T-helper 1 cell (primary cell): ENCODE measurements around the gene INAVA.

Experiments
- DNase-seq, 5 donors: peaks; one replicate each; pipeline ENCODE4 v3.0.0-alpha.2; 2012 to 2020
- total RNA-seq, 4 donors: gene quantifications; one replicate each; lab custom pipeline; 2026; lab: John Stamatoyannopoulos, UW

The INAVA gene, protein sequence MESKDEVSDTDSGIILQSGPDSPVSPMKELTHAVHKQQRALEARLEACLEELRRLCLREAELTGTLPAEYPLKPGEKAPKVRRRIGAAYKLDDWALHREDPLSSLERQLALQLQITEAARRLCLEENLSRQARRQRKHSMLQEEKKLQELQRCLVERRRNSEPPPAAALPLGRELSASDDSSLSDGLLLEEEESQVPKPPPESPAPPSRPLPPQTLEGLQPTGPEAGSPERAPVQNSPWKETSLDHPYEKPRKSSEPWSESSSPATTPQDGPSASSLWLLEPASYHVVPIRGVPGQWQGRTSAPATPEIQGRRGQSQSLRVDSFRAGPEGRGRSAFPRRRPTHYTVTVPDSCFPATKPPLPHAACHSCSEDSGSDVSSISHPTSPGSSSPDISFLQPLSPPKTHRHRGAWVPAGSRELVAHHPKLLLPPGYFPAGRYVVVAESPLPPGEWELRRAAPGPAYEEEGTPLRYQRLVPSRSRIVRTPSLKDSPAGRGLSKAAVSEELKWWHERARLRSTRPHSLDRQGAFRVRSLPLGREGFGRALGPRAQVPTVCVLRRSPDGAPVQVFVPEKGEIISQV
- total RNA-seq: 0 to 0.59 (median 0.15) reads per million in 4 donors

DNA sequence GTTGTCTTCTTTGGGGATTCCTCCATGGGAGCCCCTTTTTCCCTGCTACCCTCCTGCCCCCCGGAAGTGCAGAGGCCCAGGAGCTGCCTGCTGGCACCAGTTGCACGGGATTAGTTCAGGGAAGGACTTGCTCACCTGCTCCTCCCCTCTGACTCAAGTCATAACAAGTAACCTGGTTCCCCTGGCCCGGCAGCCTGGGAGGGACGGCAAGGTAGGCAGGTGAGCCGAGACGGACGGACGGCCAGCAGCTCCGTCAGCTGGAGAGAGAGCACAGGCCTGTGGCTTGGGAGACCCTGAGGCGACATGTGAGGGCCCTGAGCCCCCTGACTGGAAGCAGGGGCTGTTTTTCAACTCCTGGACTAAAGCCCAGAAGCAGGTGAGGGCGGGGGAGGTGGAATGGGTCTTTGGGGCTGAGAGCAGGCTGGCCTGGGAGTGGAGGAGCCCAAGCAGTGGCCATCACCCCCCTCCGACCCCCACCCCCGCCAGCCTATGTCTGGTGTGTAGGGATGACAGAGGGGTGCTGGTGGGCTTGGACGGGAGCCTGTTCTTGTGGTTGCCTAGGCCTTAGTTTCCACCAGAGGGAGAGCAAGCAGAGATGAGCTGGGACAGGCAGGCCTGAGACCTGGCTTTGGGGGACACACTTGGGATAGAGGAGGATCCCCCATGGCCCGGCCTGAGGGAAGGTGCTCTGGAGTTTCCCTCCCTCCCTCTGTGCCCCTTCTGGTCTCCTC is at the start of gene INAVA:
Gene INAVA, plus strand, starts transcription at position 189 of the 731 bp plus-strand sequence. CDS start 3,501 bp downstream, outside the sequence.
- no peak for DNase-seq

DNA sequence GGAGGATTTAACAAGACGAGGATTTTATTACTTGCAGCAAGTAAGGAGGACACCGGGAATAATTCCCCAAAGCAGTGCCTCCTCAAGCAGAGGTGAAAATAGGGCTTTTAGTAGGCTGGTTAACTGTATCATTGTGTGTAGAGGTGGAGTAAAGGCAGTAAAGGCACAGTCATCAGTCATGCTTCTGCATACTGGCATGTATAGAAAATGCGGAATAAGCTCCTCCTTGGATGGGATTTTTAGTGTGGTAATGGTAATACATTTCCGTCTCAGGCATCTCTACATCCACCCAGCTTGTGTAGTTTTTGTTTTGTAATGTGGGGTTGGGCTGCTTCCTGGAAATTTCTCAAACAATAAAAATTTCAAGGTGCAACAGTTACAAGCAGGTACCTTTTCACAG is 49.3 kb upstream of the INAVA start:
- DNase-seq: no peak

DNA sequence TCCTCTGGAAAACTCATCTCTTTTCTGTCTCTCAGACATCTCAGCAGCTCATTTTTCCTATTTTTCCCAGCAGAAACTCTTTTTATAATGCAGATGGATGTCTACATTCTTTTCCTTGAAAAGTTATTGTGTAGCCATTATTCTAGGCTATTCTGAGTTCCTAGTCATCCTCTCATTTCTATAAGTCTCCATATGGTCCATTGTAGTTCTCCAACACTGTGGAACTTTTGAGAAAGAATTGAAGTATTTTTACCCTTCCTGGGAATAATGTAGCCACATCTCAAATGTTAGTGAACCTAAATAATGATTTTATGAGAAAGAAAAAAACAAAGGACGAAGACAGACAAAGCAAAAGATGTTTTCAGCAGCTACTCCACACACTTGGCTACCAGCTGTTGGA is 48.3 kb upstream of the INAVA start:
- DNase-seq: no peak

DNA sequence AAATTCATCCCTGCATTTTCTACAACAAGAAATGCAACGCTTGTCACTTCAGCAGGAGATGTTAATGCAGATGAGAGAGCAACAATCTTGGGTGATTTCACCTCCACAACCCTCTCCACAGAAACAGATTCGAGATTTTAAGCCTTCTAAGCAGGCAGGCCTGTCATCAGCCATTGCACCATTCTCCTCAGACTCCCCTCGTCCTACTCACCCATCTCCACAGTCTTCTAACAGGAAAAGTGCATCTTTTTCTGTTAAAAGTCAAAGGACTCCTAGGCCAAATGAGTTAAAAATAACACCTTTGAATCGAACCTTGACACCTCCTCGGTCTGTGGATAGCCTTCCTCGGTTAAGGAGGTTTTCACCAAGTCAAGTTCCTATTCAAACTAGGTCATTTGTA is 45.3 kb upstream of the INAVA start:
- DNase-seq: no peak

DNA sequence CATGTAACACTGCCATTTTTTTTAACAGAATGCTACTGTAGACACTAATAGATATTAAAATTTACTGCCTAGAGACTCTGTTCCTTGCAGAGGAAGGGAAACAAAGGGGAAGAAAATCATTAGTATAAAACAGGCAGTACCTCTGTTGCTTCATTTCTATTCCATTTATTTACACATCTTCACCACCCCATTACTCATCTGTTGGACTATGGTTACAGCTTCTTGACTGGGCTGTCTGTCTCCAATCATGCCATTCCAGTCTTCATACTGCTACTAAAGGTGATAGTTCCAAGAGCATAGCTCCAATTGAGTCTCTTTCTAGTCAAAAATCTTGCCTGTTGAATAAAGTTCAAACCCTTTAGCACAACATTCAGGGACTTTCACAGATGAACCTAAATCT is 44.1 kb upstream of the INAVA start:
- DNase-seq: no peak

DNA sequence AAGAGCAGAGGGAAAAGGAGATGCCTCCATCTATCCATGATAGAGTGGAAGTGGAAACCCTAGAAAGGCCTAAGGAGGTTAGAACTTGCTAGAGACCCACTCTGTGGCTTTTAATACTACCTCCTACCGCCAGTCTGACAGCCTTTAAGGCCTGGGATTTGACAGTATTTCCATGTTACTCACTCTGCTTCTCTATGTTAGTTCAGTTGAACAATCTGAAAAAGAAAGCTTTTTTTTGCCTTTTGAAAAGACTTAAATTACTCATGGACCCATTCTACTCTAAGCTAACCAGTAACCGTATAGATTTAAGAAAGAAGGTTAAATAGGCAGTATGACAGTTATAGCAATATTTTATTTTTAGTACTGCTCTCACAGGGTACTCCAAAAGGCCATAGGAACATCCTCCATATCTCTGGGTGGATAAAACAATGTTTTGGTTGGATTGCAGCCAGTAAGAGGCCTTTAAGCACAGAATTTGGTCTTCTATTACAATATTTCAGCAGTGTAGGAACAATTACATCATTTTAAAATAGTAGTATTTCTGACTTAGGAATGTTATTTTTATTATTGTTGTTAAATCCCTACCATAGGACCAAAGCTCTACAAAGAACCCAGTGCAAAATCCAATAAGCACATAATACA is 37.9 kb upstream of the INAVA start:
- DNase-seq: no peak

DNA sequence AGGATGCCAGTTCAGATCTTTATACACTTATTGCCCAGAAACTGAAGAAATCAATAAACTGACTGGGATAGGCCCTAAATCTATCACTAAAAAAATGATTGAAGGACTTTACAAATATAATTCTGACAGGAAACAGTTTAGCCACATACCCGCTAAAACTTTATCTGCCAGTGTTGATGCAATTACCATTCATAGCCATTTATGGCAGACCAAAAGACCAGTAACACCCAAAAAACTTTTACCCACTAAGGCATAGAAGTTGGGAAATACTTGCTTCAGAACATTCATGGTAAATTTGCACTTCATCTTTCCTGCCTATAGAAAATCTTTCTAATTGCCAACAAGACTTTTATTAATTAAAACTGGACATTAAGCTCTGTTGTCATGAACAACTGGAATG is 36.9 kb upstream of the INAVA start:
- no peak for DNase-seq

DNA sequence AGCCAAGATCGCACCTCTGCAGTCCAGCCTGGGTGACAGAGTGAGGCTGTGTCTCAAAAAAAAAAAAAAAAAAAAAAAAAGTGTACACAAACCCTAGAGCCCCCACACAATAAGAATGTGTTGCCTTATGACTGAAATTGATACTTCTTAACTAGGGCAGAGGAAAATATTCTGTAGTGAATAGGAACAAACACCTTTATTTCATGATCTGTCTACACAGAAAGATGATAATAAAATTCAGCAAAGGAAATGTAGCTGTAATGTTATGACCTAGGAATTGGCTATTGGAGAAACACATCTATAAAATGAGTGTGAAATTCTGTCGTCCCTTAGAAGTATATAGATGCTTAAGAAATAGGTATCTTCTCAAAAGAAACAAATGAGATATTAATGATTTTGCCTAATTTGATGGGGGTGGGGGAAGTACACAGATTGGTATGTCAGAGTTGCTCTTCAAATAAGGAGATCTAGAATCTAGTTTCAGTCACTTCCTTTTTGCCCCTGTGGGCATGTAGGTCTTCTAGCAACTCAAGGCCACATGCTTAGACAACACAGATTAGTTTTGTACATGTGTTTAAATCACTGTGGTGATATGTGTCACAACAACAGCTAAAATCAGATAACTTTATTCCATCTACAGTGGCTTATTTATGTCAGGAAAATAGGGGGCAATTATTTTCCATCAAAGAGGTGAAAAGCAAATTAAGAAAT is 32.6 kb upstream of the INAVA start:
- no peak for DNase-seq

DNA sequence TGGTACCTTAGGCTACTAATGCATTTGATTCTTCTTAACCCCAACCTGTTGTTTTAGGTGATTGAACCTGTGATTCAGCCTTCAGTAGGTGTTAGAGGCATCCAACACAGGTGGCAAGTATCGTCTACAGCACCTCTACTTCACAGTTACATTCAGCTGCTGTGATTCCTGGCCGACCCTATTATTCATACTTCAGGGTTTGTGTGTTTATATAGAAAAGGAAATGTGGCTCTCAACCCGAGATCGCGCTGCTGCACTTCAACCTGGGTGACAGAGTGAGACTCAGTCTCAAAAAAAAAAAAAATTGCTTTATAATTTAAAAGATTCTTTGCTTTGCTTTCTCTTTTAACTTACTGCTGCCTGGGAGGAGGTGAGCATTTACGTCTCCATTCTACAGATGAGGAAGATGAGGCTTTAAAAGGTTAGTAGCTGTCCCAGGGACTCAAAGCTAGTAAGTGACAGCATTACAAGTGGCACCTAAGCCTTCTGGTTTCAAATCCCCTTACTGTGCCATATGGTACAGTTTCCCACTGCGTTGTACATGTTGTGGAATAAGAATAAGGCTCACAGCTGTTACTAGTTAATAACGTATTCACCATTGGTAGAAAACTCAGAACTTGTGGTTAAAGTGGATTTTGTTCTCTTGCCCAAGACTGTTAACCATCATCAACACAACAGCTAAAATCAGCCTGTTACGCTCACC is 31.8 kb upstream of the INAVA start:
- no peak for DNase-seq

DNA sequence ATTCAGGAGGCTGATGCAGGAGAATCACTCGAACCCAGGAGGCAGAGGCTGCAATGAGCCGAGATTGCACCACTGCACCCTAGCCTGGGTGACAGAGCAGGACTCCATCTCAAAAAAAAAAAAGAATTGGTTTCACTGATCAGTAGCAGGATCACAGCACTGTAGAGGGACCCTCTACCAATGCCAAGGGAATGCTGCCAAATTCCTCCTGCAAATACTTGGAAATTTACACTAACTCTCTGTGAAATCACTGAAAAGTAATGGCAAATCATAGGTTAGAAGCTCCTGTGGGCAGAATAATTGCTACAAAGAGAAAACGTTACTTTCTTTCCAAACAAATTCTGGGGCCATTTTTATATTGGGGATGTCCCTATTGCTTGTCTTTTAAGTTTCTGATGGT is 28.6 kb upstream of the INAVA start:
- no peak for DNase-seq

DNA sequence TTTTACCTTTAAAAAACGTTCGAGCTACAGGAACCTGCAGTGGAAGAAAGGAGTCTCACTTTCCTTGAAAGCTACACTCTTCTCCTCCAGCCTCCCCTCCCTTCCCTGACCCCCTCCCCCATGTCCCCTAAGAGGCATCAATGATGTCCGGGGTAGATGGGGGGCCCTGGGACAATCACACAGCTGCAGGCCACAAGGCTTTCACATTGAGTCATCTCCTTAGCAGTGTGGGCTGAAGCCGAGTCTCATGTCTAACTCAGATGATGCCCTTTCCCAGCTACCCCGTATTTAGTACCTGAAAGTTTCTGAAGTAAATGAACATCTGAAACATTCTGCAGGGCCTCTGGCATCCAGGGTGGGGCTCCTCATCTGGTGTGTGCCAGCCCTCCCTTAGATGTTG is 28.2 kb upstream of the INAVA start:
- DNase-seq: peak in 1 of 5 donors; percentile 65

DNA sequence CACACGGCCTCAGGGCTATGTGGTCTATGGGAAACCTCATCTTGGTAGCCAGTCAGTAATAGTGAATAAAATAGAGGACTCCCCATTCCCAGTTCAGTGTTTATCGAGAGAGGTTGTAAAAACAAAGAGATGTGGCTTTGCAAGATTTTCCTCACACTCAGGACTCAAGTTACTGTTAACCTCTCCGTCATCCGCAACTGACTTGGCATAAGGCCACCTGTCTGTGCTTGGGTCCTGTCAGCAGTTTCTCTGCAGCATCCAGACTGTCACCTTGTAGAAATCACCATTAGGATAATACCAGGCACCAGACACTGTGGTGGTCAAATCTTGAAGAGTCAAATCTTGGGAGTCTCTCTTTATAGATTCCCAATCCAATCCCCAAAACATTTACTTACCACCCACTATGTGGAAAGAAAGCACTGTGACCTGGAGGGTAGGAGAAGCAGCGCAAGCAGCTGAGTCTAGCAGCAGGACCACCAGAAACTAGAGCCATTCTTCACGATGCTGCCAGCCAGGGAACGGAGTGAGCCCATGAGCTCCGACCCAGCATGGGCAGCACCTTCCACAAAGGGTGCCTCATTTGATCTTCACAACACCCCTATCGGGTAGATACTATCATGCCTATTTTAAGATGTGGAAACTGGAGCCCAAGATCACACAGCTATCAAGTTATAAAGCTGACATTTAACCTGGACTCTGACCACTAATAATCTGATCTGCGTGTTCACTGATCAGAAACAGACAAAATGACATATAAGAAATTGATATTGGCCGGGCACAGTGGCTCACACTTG is 27.5 kb upstream of the INAVA start:
- DNase-seq: no peak

DNA sequence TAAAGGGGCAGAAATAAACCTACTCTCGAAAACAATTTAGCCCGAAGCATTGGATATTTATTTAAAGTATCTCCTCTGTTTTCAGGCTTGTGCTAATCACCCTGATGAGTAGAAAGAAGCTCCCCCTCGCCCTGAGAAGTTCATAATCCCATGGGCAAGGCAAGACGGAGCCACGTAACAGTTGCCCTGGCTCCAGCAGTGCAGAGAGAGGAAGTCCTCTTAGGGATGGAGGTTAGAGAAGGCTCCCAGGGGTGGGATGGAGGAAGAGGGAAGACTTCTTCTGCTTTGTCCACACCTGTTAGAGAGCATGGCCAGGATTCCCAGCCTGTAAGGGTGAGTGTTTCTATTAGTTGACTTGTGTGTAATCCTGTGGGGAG is 25.3 kb upstream of the INAVA start:
- no peak for DNase-seq

DNA sequence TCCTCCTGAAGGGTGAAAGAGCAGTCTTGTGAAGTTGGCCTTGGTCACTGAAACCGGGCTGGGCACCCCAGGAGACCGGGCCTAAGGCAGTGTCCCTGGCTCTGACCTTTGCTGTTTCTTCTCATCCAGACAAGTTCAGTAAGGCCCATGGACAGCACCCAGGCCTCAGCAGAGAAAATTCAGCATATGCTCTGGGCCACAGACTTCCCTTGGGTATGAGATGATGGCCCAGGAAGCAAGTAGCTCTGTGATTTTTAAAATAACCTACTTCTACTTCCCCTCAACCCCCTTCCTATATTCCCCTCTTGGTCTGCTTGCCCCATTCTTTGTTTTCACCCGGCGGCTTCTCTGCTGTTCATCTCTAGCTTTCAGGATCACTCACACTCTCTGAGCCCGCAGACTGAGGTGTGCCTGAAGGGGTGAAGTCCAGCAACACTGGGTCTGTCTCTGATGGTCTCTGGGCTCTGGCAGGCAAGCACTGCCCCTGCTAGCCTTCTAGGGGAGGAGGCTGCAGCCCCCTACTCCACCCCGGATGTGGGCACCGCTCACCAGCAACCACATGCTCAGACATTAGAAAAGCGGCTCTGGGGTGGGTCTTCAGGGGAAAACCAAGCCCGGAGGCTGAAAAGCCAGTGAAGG is 24.8 kb upstream of the INAVA start:
- peak in 1 of 5 donors; percentile 44 for DNase-seq

DNA sequence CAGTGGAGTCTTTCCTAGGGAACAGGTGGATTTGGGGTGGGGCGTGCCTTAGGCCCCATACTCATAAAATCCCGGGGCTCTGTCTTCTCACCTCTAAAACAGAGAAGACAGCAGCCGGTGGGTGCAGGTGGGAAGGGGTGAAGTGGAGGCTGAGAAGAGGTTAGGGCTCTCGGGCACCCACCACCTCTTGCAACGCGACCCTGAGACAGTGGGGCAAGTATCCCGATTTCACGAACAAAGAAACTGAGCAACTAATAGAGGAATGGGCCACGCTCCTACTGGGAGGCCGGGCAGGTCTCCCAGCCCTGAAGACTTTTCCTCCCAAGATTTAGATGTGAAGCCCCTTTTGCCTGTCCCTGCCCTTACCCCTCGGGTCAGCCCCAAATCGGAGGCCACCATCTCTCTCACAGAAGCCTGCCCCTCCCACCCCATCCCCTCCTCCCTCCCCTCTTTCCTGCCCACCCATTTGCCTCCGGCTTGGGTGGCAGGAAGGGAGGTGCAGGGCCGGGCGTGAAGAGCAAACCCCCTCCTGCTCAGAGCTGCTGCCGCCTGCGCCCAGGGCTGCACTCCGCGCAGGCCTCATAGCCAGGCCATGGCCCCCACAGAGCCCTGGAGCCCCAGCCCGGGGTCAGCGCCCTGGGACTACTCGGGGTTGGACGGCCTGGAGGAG is 22.1 kb upstream of the INAVA start, which contains the start of gene GPR25:
Gene GPR25, plus strand, starts transcription at position 536 of the 670 bp plus-strand sequence. Its CDS starts 57 bp downstream, at position 593.
- DNase-seq: no peak

DNA sequence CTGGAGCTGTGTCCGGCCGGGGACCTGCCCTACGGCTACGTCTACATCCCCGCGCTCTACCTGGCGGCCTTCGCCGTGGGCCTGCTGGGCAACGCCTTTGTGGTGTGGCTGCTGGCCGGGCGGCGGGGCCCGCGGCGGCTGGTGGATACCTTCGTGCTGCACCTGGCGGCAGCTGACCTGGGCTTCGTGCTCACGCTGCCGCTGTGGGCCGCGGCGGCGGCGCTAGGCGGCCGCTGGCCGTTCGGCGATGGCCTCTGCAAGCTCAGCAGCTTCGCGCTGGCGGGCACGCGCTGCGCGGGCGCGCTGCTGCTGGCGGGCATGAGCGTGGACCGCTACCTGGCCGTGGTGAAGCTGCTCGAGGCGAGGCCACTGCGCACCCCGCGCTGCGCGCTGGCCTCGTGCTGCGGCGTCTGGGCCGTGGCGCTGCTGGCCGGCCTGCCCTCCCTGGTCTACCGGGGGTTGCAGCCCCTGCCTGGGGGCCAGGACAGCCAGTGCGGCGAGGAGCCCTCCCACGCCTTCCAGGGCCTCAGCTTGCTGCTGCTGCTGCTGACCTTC is 21.5 kb upstream of the INAVA start:
- no peak for DNase-seq

DNA sequence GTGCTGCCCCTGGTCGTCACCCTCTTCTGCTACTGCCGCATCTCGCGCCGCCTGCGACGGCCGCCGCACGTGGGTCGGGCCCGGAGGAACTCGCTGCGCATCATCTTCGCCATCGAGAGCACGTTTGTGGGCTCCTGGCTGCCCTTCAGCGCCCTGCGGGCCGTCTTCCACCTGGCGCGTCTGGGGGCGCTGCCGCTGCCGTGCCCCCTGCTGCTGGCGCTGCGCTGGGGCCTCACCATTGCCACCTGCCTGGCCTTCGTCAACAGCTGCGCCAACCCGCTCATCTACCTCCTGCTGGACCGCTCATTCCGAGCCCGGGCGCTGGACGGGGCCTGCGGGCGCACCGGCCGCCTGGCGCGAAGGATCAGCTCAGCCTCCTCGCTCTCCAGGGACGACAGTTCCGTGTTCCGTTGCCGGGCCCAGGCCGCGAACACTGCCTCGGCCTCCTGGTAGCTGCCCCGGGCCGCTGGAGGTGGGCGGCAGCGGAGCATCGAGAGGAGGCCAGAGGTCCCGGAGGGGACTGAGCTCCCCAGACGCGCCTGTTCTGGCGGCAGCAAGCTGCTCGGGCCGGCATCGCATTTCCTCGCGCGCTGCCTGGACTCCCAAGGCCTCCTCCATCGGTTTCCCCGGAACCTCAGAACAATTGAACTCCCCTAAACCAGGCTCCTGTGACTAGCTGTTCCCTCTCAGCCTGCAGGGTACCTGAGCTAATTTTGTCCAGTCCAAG is 20.9 kb upstream of the INAVA start:
- no peak for DNase-seq

DNA sequence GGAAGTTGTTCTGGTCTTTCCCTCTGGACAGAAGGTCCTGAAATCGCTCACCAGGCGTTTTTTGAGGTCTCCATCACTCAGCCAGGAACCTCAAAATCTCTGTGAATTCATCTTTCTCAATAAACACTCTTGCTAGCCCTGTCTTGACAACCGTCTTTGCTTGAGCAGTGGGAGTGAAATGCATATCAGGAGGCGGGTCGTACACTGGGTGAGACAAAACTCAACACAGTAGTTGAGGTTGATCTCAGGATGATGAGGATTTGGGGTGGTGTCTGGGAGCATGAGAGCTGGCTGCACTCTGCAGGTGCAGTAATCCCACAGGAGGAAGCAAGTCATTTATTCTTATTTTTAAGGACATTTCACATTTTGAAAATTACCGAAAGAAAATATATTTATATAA is 20.0 kb upstream of the INAVA start:
- no peak for DNase-seq

DNA sequence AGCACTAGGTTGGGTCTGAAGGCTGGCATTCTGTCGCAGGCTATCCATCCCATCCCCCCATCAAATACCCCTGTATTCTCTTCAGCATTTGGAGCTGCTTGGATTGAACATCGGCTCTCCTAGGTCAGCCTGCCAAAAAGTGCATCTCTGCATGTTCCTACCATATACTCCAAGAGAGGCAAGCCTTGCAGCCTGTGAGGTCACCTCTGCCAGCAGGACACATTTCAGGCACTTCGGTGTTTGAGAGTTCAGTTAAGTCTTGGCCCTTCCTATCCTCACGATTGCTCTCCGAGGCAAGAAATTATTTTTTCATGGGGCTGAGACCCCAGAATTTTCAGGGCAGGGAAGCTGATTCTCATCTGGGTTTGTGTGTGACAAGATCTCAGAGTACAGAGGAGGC is 19.3 kb upstream of the INAVA start:
- DNase-seq: no peak
